ENCODE measurements around the gene CAV3. TPM values are rescaled to one million over a fixed set of nuclear protein-coding genes. Genes with fewer than 3 reads are reported as not detected.
"Not testable (repeated sequence)": the region's sequence is repeated elsewhere in the genome, so short reads cannot be mapped to it uniquely, and the experiment has no call there.

CAV3 gene
- total and polyA plus RNA-seq, 12 donors: not detected

DNA sequence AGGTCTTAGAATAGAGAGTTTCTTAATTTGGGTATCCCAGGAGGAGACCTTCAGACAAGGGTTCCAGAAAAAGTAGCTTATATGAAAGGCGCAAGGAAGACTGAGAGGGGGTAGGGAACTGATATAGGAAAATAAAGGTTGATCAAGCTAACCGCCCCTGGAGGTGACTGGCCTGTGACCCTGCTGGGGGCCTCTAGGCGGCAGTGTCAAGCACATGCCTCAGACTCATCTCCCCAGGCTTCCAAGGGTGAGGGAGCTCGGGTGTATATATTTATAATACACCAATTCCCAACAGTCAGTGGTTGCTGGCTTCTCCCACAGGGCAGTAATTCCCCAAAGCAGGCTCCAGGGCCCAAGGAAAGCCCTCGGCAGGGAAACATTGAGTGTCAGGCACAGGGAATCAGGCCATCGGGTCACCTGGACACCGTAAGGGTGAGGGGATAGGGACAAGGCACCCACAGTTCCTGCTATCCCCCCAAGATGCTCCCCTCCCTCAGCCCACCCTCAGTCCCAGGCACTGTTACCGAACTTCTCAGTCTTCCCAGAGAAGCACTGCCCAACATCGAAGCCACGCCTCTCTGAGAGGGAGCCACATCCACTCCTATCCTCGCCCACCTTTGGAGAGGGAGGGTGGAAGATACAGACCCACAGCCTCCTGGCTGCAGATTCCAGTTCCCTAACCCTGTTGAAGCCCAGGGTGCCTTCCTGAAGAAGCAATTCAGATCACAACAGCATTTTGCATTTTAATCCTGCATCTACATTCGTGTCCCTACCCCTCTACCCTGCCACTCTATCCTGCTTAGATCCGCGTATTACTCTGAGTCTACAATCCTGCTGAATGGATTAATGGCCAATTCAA lies 19.5 kb upstream of the CAV3 start:
- H3K4me1 ChIP-seq (replicated peaks in 1 of 2): no peaks in the 10 kb centered on the region
- H3K27ac ChIP-seq: no peak overlapping the region
- no peaks in the 10 kb centered on the region for H3K36me3 ChIP-seq (replicated peaks in 1 of 2)
- H3K9me3 ChIP-seq (replicated peaks in 1 of 3): no peaks in the 10 kb centered on the region
- 84 to 87% (median 86%) methylated on average over 14 of the region's 14 CpGs for WGBS, 4 donors
- TF ChIP-seq, protein P1, sequence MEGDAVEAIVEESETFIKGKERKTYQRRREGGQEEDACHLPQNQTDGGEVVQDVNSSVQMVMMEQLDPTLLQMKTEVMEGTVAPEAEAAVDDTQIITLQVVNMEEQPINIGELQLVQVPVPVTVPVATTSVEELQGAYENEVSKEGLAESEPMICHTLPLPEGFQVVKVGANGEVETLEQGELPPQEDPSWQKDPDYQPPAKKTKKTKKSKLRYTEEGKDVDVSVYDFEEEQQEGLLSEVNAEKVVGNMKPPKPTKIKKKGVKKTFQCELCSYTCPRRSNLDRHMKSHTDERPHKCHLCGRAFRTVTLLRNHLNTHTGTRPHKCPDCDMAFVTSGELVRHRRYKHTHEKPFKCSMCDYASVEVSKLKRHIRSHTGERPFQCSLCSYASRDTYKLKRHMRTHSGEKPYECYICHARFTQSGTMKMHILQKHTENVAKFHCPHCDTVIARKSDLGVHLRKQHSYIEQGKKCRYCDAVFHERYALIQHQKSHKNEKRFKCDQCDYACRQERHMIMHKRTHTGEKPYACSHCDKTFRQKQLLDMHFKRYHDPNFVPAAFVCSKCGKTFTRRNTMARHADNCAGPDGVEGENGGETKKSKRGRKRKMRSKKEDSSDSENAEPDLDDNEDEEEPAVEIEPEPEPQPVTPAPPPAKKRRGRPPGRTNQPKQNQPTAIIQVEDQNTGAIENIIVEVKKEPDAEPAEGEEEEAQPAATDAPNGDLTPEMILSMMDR (IDR thresholded peaks at IDR 0.05): peak in 1 of 6 experiments; percentile 12
- no peak for TF ChIP-seq POLR2A (IDR thresholded peaks at IDR 0.05)
- DNase-seq: no peak
- H3K4me3 ChIP-seq: no peak overlapping the region
- intact Hi-C loops (cut with DNase I): no loop called here
- H3K27me3 ChIP-seq: no peaks in the 10 kb centered on the region

DNA sequence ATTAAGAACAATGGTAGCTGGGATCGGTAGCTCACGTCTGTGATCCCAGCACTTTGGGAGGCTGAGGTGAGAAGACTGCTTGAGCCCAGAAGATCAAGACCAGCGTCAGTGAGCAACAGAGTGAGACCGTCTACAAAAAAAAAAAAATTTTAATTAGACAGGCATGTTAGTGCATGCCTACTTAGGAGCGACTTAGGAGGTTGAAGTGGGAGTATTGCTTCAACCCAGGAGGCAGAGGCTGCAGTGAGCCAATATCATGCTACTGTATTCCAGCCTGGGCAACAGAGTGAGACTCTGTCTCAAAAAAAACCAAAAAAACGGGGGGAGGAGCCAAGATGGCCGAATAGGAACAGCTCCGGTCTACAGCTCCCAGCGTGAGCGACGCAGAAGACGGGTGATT lies 17.8 kb upstream of the CAV3 start:
- intact Hi-C loops (cut with DNase I); H3K36me3 ChIP-seq (replicated peaks in 1 of 2); H3K4me3 ChIP-seq; DNase-seq; H3K27ac ChIP-seq; H3K4me1 ChIP-seq (replicated peaks in 1 of 2); H3K9me3 ChIP-seq (replicated peaks in 1 of 3); H3K27me3 ChIP-seq: not testable (repeated sequence)
- 85 to 93% (median 90%) methylated on average over 12 of the region's 12 CpGs for WGBS, 4 donors

DNA sequence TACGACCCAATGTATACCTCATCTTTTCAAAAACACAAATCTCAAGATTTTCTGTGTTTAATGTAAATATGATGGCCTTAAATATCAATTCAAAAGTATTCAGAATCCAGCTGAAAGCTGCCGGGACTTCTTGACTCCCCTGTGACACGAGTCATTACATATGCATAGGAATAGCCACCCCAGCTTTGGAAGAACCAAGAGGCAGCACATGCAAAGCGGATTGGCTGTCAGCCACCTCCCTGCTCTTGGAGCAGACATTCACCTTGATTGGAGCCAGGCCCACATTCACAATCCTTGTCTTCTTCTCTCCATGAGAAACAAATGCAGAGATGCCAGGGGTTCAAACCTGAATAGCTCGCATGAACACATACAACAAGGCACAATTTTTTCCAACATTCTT lies 10.8 kb upstream of the CAV3 start:
- no peak overlapping the region for H3K27ac ChIP-seq
- no peaks in the 10 kb centered on the region for H3K4me1 ChIP-seq (replicated peaks in 1 of 2)
- WGBS, 4 donors: 71 to 85% (median 81%) methylated on average over 5 of the region's 5 CpGs
- no peaks in the 10 kb centered on the region for H3K27me3 ChIP-seq
- intact Hi-C loops (cut with DNase I): no loop called here
- TF ChIP-seq, protein P1 (IDR thresholded peaks at IDR 0.05): no peak
- no peak for TF ChIP-seq POLR2A (IDR thresholded peaks at IDR 0.05)
- no peaks in the 10 kb centered on the region for H3K9me3 ChIP-seq (replicated peaks in 1 of 3)
- no peak for DNase-seq
- H3K36me3 ChIP-seq (replicated peaks in 1 of 2): no peaks in the 10 kb centered on the region
- H3K4me3 ChIP-seq: no peak overlapping the region

- intact Hi-C loops (cut with DNase I): no loop called here
- Histone ChIP-seq H3K4me1 (replicated peaks in 1 of 2) (no peaks in the 10 kb centered on the region), H3K27me3 (no peaks in the 10 kb centered on the region), H3K36me3 (replicated peaks in 1 of 2) (no peaks in the 10 kb centered on the region), H3K4me3 (no peak overlapping the region), H3K27ac (no peak overlapping the region), H3K9me3 (replicated peaks in 1 of 3) (no peaks in the 10 kb centered on the region)
- WGBS, 4 donors: 68 to 79% (median 76%) methylated on average over 3 of the region's 3 CpGs
- TF ChIP-seq, protein P1 (IDR thresholded peaks at IDR 0.05): no peak
- no peak for TF ChIP-seq POLR2A (IDR thresholded peaks at IDR 0.05)
- no peak for DNase-seq
Measured at GRCh38 chr3:8723612-8724011, 10.0 kb upstream of the CAV3 start.
